Esophagus (tissue), 2 donors: ENCODE data around the gene STX4. TPM values are rescaled to one million over a fixed set of nuclear protein-coding genes. Genes with fewer than 3 reads are reported as not detected.
"Not testable (repeated sequence)": the region's sequence is repeated elsewhere in the genome, so short reads cannot be mapped to it uniquely, and the experiment has no call there.

ENCODE experiments used
- H3K27ac ChIP-seq, 2 donors: one replicate each; pipeline ENCODE4 v1.5.1; 2013; ENCODE audit warnings: low read depth in 2 of 2, mild to moderate bottlenecking in 2 of 2, inconsistent platforms in 1 of 2, low read length in 1 of 2, moderate library complexity in 1 of 2
- H3K27me3 ChIP-seq, 2 donors: one replicate each; pipeline ENCODE4 v1.6.1; 2013; ENCODE audit warnings: low read length in 2 of 2, control low read depth in 1 of 2, mild to moderate bottlenecking in 1 of 2; ENCODE audit not compliant: insufficient read depth in 2 of 2, control insufficient read depth in 1 of 2
- H3K36me3 ChIP-seq, 2 donors: one replicate each; pipeline ENCODE4 v1.6.1; 2013; ENCODE audit warnings: low read length in 1 of 2; ENCODE audit not compliant: control insufficient read depth in 2 of 2, insufficient read depth in 2 of 2
- H3K4me1 ChIP-seq, 2 donors: one replicate each; pipeline ENCODE4 v1.6.1; 2013; ENCODE audit warnings: low read length in 1 of 2; ENCODE audit not compliant: control insufficient read depth in 2 of 2, insufficient read depth in 2 of 2
- H3K4me3 ChIP-seq, 2 donors: one replicate each; pipeline ENCODE4 v1.5.1; 2013; ENCODE audit warnings: low read length in 2 of 2, mild to moderate bottlenecking in 2 of 2, low read depth in 1 of 2, moderate library complexity in 1 of 2
- H3K9me3 ChIP-seq, 2 donors: one replicate each; pipeline ENCODE4 v1.6.1; 2013; ENCODE audit warnings: mild to moderate bottlenecking in 2 of 2, low read depth in 1 of 2, low read length in 1 of 2, moderate library complexity in 1 of 2; ENCODE audit not compliant: control insufficient read depth in 2 of 2, insufficient read depth in 1 of 2
- WGBS, 2 donors: extraction: QIAGEN DNeasy Blood & Tissue Kit; methylation state at CpG; one replicate each; pipeline ENCODE4 v1.1.7; 2013; 5-methylcytosine and 5-hydroxymethylcytosine counted together
- polyA plus RNA-seq, 2 donors: library from polyadenylated mRNA; stranded (reverse); fragments of 200-250 nt; gene quantifications; one replicate each; pipeline ENCODE4 v1.2.3, GENCODE V29; 2013
- donor health status: healthy with polysubstance abuse.
- donor health status: Bipolar disorder and iron deficiency.

STX4 gene
- polyA plus RNA-seq, 2 donors: 49.7 to 54.1 TPM

- peaks cover 0 to 6% of the 10 kb centered on the region in 2 donors for H3K27me3 ChIP-seq
Observed at GRCh38 chr16:31006589-31006988, 26.8 kb upstream of the STX4 start.

GRCh38 chr16:31007684-31008083, 25.7 kb upstream of the STX4 start:
- H3K27me3 ChIP-seq: peaks cover 0 to 6% of the 10 kb centered on the region in 2 donors

More at GRCh38 chr16:31006589-31006988, 26.8 kb upstream of the STX4 start:
- H3K27ac ChIP-seq: no peak overlapping the region
- no peak overlapping the region for H3K4me3 ChIP-seq
- no peaks in the 10 kb centered on the region for H3K36me3 ChIP-seq
- 88 to 95% methylated on average over 8 of the region's 8 CpGs for WGBS, 2 donors
- peaks cover 4 to 14% of the 10 kb centered on the region in 2 donors for H3K4me1 ChIP-seq
- no peaks in the 10 kb centered on the region for H3K9me3 ChIP-seq

GRCh38 chr16:31008149-31008548, 25.2 kb upstream of the STX4 start:
- WGBS, 2 donors: 61 to 69% methylated on average over 6 of the region's 6 CpGs
- peaks cover 0 to 6% of the 10 kb centered on the region in 2 donors for H3K27me3 ChIP-seq
- no peak overlapping the region for H3K27ac ChIP-seq
- no peaks in the 10 kb centered on the region for H3K36me3 ChIP-seq
- no peak overlapping the region for H3K4me3 ChIP-seq
- H3K9me3 ChIP-seq: no peaks in the 10 kb centered on the region
- H3K4me1 ChIP-seq: peaks cover 0 to 2% of the 10 kb centered on the region in 2 donors

More at GRCh38 chr16:31007684-31008083, 25.7 kb upstream of the STX4 start:
- H3K4me1 ChIP-seq: peaks cover 0 to 6% of the 10 kb centered on the region in 2 donors
- no peak overlapping the region for H3K4me3 ChIP-seq
- H3K36me3 ChIP-seq: no peaks in the 10 kb centered on the region
- no peak overlapping the region for H3K27ac ChIP-seq
- 62 to 70% methylated on average over 6 of the region's 6 CpGs for WGBS, 2 donors
- H3K9me3 ChIP-seq: no peaks in the 10 kb centered on the region

- WGBS, 2 donors: 87% methylated on average over 5 of the region's 5 CpGs
- Histone ChIP-seq H3K4me3 (no peak overlapping the region), H3K27me3 (peaks cover 0 to 6% of the 10 kb centered on the region in 2 donors), H3K4me1 (no peaks in the 10 kb centered on the region), H3K36me3 (no peaks in the 10 kb centered on the region), H3K27ac (no peak overlapping the region), H3K9me3 (no peaks in the 10 kb centered on the region)
Observed at GRCh38 chr16:31008551-31008950, 24.8 kb upstream of the STX4 start.

GRCh38 chr16:31009120-31009519, 24.2 kb upstream of the STX4 start:
- H3K36me3 ChIP-seq: no peaks in the 10 kb centered on the region
- H3K27me3 ChIP-seq: peaks cover 0 to 6% of the 10 kb centered on the region in 2 donors
- H3K4me3 ChIP-seq: no peak overlapping the region
- H3K9me3 ChIP-seq: no peaks in the 10 kb centered on the region
- H3K27ac ChIP-seq: no peak overlapping the region
- 87 to 88% methylated on average over 7 of the region's 7 CpGs for WGBS, 2 donors
- no peaks in the 10 kb centered on the region for H3K4me1 ChIP-seq

- Histone ChIP-seq H3K4me3 (peak overlapping the region in 1 of 2 donors; percentile 8), H3K27me3 (peaks cover 0 to 8% of the 10 kb centered on the region in 2 donors), H3K36me3 (no peaks in the 10 kb centered on the region), H3K9me3 (no peaks in the 10 kb centered on the region), H3K27ac (no peak overlapping the region), H3K4me1 (no peaks in the 10 kb centered on the region)
- WGBS, 2 donors: 12 to 18% methylated on average over 36 of the region's 36 CpGs
Observed at GRCh38 chr16:31009894-31010584, 23.3 kb upstream of the STX4 start.

- Histone ChIP-seq H3K9me3 (no peaks in the 10 kb centered on the region), H3K4me1 (no peaks in the 10 kb centered on the region), H3K27ac (no peak within 1 kb of the TSS), H3K36me3 (no peaks in the 10 kb centered on the region), H3K27me3 (peaks cover 0 to 8% of the 10 kb centered on the region in 2 donors), H3K4me3 (peak within 1 kb of the TSS in 1 of 2 donors; percentile 8)
- 10 to 11% methylated on average over 43 to 45 of the region's 45 CpGs for WGBS, 2 donors
Observed at GRCh38 chr16:31010585-31011325, 22.6 kb upstream of the STX4 start, which contains the start of gene STX1B. STX1B (minus strand) TSS chr16:31010638; CDS start chr16:31010396, 242 bp downstream.

GRCh38 chr16:31011815-31012214, 21.5 kb upstream of the STX4 start:
- H3K4me1 ChIP-seq, H3K36me3 ChIP-seq, H3K4me3 ChIP-seq, H3K27ac ChIP-seq, H3K27me3 ChIP-seq, H3K9me3 ChIP-seq: not testable (repeated sequence)
- WGBS, 2 donors: 73 to 86% methylated on average over 7 of the region's 7 CpGs

- not testable (repeated sequence) for H3K27me3 ChIP-seq, H3K9me3 ChIP-seq, H3K4me1 ChIP-seq
Observed at GRCh38 chr16:31013292-31013691, 20.1 kb upstream of the STX4 start.

More at GRCh38 chr16:31013292-31013691, 20.1 kb upstream of the STX4 start:
- not testable (repeated sequence) for H3K4me3 ChIP-seq, H3K27ac ChIP-seq, H3K36me3 ChIP-seq
